ENCODE results near the gene COA1. TPM values are rescaled to one million over a fixed set of nuclear protein-coding genes. Genes with fewer than 3 reads are reported as not detected.
"Not testable (repeated sequence)": the region's sequence is repeated elsewhere in the genome, so short reads cannot be mapped to it uniquely, and the experiment has no call there.

Gene COA1
- total RNA-seq, 2 donors from 2014 or later, result 85.4 to 106 TPM

- Mint-ChIP-seq H3K36me3 (ENCODE audit: insufficient read depth in 2 of 2) (no peaks in the 10 kb centered on the region), H3K4me3 (no peak overlapping the region), H3K27me3 (ENCODE audit: low read depth) (peaks cover 36% of the 10 kb centered on the region), H3K9me3 (no peaks in the 10 kb centered on the region), H3K27ac (no peak overlapping the region), H3K4me1 (ENCODE audit: low read depth) (peaks cover 48% of the 10 kb centered on the region)
- DNase-seq (no peak), ATAC-seq (replicated peaks in 1 of 2) (no peak)
These were observed 24.5 kb upstream of the COA1 start for GRCh38 chr7:43753843-43754242.

DNA sequence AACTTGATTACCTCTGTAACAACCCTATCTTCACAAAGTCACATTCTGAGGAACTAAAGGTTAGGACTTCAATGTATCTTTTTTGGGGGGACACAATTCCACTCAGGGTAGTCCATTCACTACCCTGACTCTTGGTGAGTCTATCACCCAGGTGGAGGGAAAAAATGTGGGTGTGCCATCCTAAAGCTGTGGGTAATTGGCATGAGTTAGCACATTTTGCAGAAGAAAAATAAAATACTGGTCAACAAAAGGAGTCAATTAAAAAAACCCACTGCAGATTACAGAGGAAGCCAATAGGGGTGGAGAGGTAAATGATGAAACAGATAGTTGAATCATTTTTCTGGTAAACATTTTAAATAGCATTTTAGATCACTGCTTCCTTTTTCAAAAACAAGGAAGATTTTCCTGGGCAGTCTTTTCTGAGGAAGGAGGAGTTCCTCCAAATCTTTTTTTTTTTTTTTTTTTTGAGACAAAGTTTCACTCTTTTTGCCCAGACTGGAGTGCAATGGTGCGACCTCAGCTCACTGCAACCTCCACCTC is 24.0 kb upstream of the COA1 start:
- ATAC-seq (replicated peaks in 1 of 2) (no peak), DNase-seq (no peak)
- Mint-ChIP-seq H3K4me1 (ENCODE audit: low read depth) (peaks cover 48% of the 10 kb centered on the region), H3K27ac (no peak overlapping the region), H3K4me3 (no peak overlapping the region), H3K36me3 (ENCODE audit: insufficient read depth in 2 of 2) (no peaks in the 10 kb centered on the region), H3K27me3 (ENCODE audit: low read depth) (peaks cover 37% of the 10 kb centered on the region), H3K9me3 (no peaks in the 10 kb centered on the region)

DNA sequence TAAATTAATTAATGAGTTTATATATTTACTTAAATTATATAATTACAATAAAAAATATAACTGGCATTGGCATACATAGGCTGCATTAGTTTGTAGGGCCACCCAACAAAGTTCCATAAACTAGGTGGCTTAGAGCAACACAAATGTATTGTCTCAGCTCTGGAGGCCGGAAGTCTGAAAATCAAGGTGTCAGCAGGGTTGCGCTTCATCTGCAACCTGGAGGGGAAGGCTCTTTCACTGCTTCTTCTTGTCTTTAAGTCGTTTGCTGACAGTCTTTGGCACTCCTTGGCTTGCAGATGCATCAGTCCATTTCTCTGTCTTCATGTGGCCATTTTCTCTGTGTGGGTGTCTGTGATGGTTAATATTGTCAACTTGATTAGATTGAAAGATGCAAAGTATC is 23.1 kb upstream of the COA1 start:
- H3K36me3 Mint-ChIP-seq (ENCODE audit: insufficient read depth in 2 of 2), result no peaks in the 10 kb centered on the region
- ATAC-seq (replicated peaks in 1 of 2), result no peak
- peaks cover 41% of the 10 kb centered on the region for H3K4me1 Mint-ChIP-seq (ENCODE audit: low read depth)
- DNase-seq, result no peak
- H3K27me3 Mint-ChIP-seq (ENCODE audit: low read depth), result peaks cover 29% of the 10 kb centered on the region
- H3K9me3 Mint-ChIP-seq, result no peaks in the 10 kb centered on the region
- no peak overlapping the region for H3K4me3 Mint-ChIP-seq
- no peak overlapping the region for H3K27ac Mint-ChIP-seq

DNA sequence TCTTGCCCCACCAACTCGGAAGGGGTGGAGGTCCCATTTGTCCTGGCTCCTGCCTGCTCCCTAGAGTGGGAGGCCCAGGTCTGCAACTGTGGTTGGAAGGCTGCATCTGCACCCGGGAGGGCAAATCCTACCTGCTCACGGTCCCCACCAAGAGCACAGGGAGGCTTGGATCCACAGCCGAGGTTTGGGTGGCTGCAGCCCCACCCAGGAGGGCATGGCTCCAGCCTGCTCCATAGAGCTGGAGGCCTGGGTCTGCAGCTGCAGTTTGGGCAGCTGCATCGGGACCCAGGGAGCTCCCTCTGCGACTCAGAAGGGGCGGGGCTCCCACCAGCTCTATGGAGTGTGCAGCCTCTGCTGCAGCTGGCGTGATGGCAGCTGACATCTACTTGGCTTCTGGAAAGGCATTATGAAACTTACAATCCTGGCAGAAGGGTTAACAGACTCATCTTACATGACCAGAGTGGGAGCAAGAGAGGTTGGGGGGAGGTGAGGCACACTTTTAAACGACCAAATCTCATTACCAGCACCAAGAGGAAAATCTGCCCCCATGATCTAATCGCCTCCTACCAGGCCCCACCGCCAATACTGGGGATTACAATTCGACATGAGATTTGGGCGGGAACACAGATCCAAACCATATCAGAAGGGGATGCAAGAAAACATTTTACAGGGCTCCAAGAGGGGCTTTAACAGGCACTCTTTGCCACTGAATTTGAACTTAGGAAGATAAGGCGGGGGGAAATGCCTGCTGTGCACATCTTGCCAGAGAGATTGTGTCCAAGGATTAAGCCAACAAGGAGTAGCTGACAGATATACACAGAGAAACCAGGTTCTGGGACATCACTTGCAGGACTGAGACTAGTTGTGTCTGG is 20.9 kb upstream of the COA1 start:
- ATAC-seq (replicated peaks in 1 of 2) (no peak), DNase-seq (no peak)
- H3K36me3 Mint-ChIP-seq (ENCODE audit: insufficient read depth in 2 of 2), result no peaks in the 10 kb centered on the region
- no peaks in the 10 kb centered on the region for H3K9me3 Mint-ChIP-seq
- peaks cover 30% of the 10 kb centered on the region for H3K27me3 Mint-ChIP-seq (ENCODE audit: low read depth)
- H3K4me3 Mint-ChIP-seq, result no peak overlapping the region
- H3K4me1 Mint-ChIP-seq (ENCODE audit: low read depth), result peaks cover 25% of the 10 kb centered on the region
- H3K27ac Mint-ChIP-seq, result no peak overlapping the region

GRCh38 chr7:43749383-43749940 is 20.1 kb upstream of the COA1 start:
- peaks cover 30% of the 10 kb centered on the region for H3K27me3 Mint-ChIP-seq (ENCODE audit: low read depth)
- no peak for DNase-seq
- H3K36me3 Mint-ChIP-seq (ENCODE audit: insufficient read depth in 2 of 2), result no peaks in the 10 kb centered on the region
- peaks cover 25% of the 10 kb centered on the region for H3K4me1 Mint-ChIP-seq (ENCODE audit: low read depth)
- H3K9me3 Mint-ChIP-seq, result no peaks in the 10 kb centered on the region
- no peak overlapping the region for H3K4me3 Mint-ChIP-seq
- no peak for ATAC-seq (replicated peaks in 1 of 2)
- no peak overlapping the region for H3K27ac Mint-ChIP-seq

- no peaks in the 10 kb centered on the region for H3K9me3 Mint-ChIP-seq
- ATAC-seq (replicated peaks in 1 of 2), result no peak
- H3K4me1 Mint-ChIP-seq (ENCODE audit: low read depth), result peaks cover 14% of the 10 kb centered on the region
- H3K27ac Mint-ChIP-seq, result no peak overlapping the region
- H3K27me3 Mint-ChIP-seq (ENCODE audit: low read depth), result peaks cover 19% of the 10 kb centered on the region
- no peak for DNase-seq
- H3K4me3 Mint-ChIP-seq, result no peak overlapping the region
- H3K36me3 Mint-ChIP-seq (ENCODE audit: insufficient read depth in 2 of 2), result no peaks in the 10 kb centered on the region
These were observed 18.2 kb upstream of the COA1 start for GRCh38 chr7:43747328-43748105.

- DNase-seq (no peak), ATAC-seq (replicated peaks in 1 of 2) (no peak)
- H3K9me3 Mint-ChIP-seq, result no peaks in the 10 kb centered on the region
- no peak overlapping the region for H3K4me3 Mint-ChIP-seq
- H3K27ac Mint-ChIP-seq, result no peak overlapping the region
- H3K4me1 Mint-ChIP-seq (ENCODE audit: low read depth), result no peaks in the 10 kb centered on the region
- no peaks in the 10 kb centered on the region for H3K36me3 Mint-ChIP-seq (ENCODE audit: insufficient read depth in 2 of 2)
- peaks cover 24% of the 10 kb centered on the region for H3K27me3 Mint-ChIP-seq (ENCODE audit: low read depth)
These were observed 13.4 kb upstream of the COA1 start for GRCh38 chr7:43742692-43743091.

GRCh38 chr7:43737467-43738127 is 8.3 kb upstream of the COA1 start:
- no peak for ATAC-seq (replicated peaks in 1 of 2)
- Mint-ChIP-seq H3K27ac (no peak overlapping the region), H3K27me3 (ENCODE audit: low read depth) (peaks cover 14% of the 10 kb centered on the region), H3K36me3 (ENCODE audit: insufficient read depth in 2 of 2) (no peaks in the 10 kb centered on the region), H3K4me3 (no peak overlapping the region), H3K4me1 (ENCODE audit: low read depth) (peaks cover 26% of the 10 kb centered on the region), H3K9me3 (no peaks in the 10 kb centered on the region)
- no peak for DNase-seq

- peaks cover 31% of the 10 kb centered on the region for H3K4me1 Mint-ChIP-seq (ENCODE audit: low read depth)
- H3K27ac Mint-ChIP-seq, result peak overlapping the region; percentile 57
- peak overlapping the region; percentile 17 to 66 for H3K4me3 Mint-ChIP-seq
- no peaks in the 10 kb centered on the region for H3K36me3 Mint-ChIP-seq (ENCODE audit: insufficient read depth in 2 of 2)
- H3K27me3 Mint-ChIP-seq (ENCODE audit: low read depth), result peaks cover 14% of the 10 kb centered on the region
- DNase-seq, result peak; percentile 68 to 70
- H3K9me3 Mint-ChIP-seq, result no peaks in the 10 kb centered on the region
- ATAC-seq (replicated peaks in 1 of 2), result peak; percentile 96 to 97
These were observed 6.7 kb upstream of the COA1 start for GRCh38 chr7:43735802-43736603.

- peak overlapping the region; percentile 17 to 53 for H3K4me3 Mint-ChIP-seq
- DNase-seq, result peak; percentile 27 to 36
- ATAC-seq (replicated peaks in 1 of 2), result peak in 1 of 2 donors; percentile 47
- H3K27me3 Mint-ChIP-seq (ENCODE audit: low read depth), result peaks cover 14% of the 10 kb centered on the region
- H3K4me1 Mint-ChIP-seq (ENCODE audit: low read depth), result peaks cover 32% of the 10 kb centered on the region
- no peaks in the 10 kb centered on the region for H3K36me3 Mint-ChIP-seq (ENCODE audit: insufficient read depth in 2 of 2)
- no peaks in the 10 kb centered on the region for H3K9me3 Mint-ChIP-seq
- peak overlapping the region; percentile 10 for H3K27ac Mint-ChIP-seq
These were observed 6.1 kb upstream of the COA1 start for GRCh38 chr7:43735403-43735801.

- Mint-ChIP-seq H3K4me1 (ENCODE audit: low read depth) (peaks cover 39% of the 10 kb centered on the region), H3K4me3 (peak overlapping the region; percentile 58 to 59), H3K27me3 (ENCODE audit: low read depth) (peaks cover 14% of the 10 kb centered on the region)
- not testable (repeated sequence) for H3K27ac Mint-ChIP-seq; ATAC-seq (replicated peaks in 1 of 2); H3K9me3 Mint-ChIP-seq; H3K36me3 Mint-ChIP-seq (ENCODE audit: insufficient read depth in 2 of 2)
- peak in 1 of 2 donors; percentile 12 for DNase-seq
These were observed 5.4 kb upstream of the COA1 start for GRCh38 chr7:43734575-43735332.
